Right lobe of liver (tissue), 6 donors: ENCODE measurements around the gene CREB3L2. TPM values are rescaled to one million over a fixed set of nuclear protein-coding genes. Genes with fewer than 3 reads are reported as not detected.

Experiments used
- ATAC-seq, 4 donors: fragments of 200-7000 bp; cut with Tn5 transposase; one replicate each; pipeline ENCODE4 v1.9.1; 2020; ENCODE audit warnings: mild to moderate bottlenecking in 4 of 4, moderate library complexity in 4 of 4
- DNase-seq, 3 donors: peaks; one replicate each; pipeline ENCODE4 v3.0.0-alpha.2; 2020
- H3K27ac ChIP-seq, 3 donors: fragments of 200-600 bp; one replicate each; pipeline ENCODE4 v1.8.0; 2022
- H3K27me3 ChIP-seq, 2 donors: fragments of 200-600 bp; one replicate each; pipeline ENCODE4 v1.8.0; 2022
- H3K36me3 ChIP-seq, 4 donors: fragments of 200-600 bp; sonication (generic) in 1 of 4; one replicate each; pipeline versions ENCODE4 v1.5.1 to v1.8.0; 2017 to 2022; ENCODE audit warnings: control low read depth in 1 of 4
- H3K4me1 ChIP-seq, 4 donors: fragments of 200-600 bp; sonication (generic) in 1 of 4; one replicate each; pipeline versions ENCODE4 v1.5.1 to v1.8.0; 2017 to 2022; ENCODE audit warnings: control low read depth in 1 of 4
- H3K4me3 ChIP-seq, 3 donors: fragments of 200-600 bp; one replicate each; pipeline ENCODE4 v1.8.0; 2022
- H3K9me3 ChIP-seq, 4 donors: fragments of 200-600 bp; sonication (generic) in 1 of 4; one replicate each; pipeline versions ENCODE4 v1.5.1 to v1.8.0; 2017 to 2022; ENCODE audit warnings: control low read depth in 1 of 4
- POLR2A ChIP-seq: fragments of 450-650 bp; IDR thresholded peaks from one replicate; pipeline ENCODE4 v1.6.1; 2017; ENCODE audit warnings: antibody characterized with exemption, mild to moderate bottlenecking
- WGBS: methylation state at CpG from one replicate; pipeline ENCODE4 v1.1.6; 2018; ENCODE audit warnings: low coverage, low lambda C conversion rate; ENCODE audit not compliant: insufficient coverage; ENCODE audit errors: missing lambda C conversion rate; 5-methylcytosine and 5-hydroxymethylcytosine counted together
- intact Hi-C, 2 donors: fragments of 100-400 bp; cut with DNase I; formaldehyde crosslinking; loops; one replicate each; pipeline versions ENCODE4 v1.11.2 to v1.14.1; 2022
- total RNA-seq, 6 experiments: library from RNA; depleted of rRNA in 2 of 6; stranded (reverse); fragments of >200 nt in 2 of 6; fragmentation: NEBNext Ultra II Directional in 3 of 6; extraction: Animal tissue kit (Norgen Biotek cat#: 25700) in 3 of 6; gene quantifications; one replicate each; pipeline versions ENCODE4 v1.1.0 to v1.2.4, GENCODE V29; 2016 to 2023
- TF ChIP-seq, protein P1 (sequence below), 4 donors: fragments of 200-600 bp in 3 of 4; fragments of 450-650 bp in 1 of 4; IDR thresholded peaks; one replicate each; pipeline versions ENCODE4 v1.5.1 to v1.8.0; 2016 to 2022; ENCODE audit warnings: antibody characterized with exemption in 4 of 4, mild to moderate bottlenecking in 2 of 4
- donor health status: DM: no; HTN: yes; CAD: no.
- donor health status: DM: no; HTN: no; CAD: no.
- donor health status: DM: no; HTN: no; CAD: no.
- donor health status: DM: no; HTN: yes; CAD: no.
- donor health status: DM: no; HTN: yes; CAD: no.

CREB3L2 gene
- total RNA-seq, 6 experiments from 2014 or later, result 11.5 to 29.9 (median 18.2) TPM

DNA sequence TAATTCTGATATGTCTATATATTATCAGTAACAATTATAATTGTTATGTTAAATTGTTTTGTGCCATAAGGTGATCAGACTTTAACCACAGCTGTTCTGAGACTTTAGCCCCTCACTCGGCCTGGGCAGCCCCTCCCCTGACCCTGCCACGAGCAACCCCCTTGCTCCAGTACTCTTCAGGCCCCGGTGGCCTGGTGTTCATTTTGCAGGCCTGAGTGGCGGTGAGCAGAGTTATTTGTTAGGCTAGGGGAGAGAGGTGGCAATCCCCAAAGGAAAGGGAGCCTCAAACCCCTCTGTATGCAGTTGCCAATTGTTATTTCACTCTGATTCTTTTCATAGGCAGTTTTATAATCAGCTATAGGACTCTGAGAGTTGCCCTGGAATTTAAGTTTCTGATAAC lies 22.9 kb upstream of the CREB3L2 start:
- WGBS, result 45% methylated on average over 4 of the region's 4 CpGs
- ATAC-seq, result peak; percentile 21 to 55 (median 49)
- Histone ChIP-seq H3K36me3 (no peaks in the 10 kb centered on the region), H3K27ac (peak overlapping the region in 2 of 3 donors; percentile 20 to 26), H3K4me1 (peaks cover 0 to 19% (median 6%) of the 10 kb centered on the region in 4 donors), H3K4me3 (no peak overlapping the region), H3K27me3 (no peaks in the 10 kb centered on the region), H3K9me3 (no peaks in the 10 kb centered on the region)
- TF ChIP-seq, protein P1, sequence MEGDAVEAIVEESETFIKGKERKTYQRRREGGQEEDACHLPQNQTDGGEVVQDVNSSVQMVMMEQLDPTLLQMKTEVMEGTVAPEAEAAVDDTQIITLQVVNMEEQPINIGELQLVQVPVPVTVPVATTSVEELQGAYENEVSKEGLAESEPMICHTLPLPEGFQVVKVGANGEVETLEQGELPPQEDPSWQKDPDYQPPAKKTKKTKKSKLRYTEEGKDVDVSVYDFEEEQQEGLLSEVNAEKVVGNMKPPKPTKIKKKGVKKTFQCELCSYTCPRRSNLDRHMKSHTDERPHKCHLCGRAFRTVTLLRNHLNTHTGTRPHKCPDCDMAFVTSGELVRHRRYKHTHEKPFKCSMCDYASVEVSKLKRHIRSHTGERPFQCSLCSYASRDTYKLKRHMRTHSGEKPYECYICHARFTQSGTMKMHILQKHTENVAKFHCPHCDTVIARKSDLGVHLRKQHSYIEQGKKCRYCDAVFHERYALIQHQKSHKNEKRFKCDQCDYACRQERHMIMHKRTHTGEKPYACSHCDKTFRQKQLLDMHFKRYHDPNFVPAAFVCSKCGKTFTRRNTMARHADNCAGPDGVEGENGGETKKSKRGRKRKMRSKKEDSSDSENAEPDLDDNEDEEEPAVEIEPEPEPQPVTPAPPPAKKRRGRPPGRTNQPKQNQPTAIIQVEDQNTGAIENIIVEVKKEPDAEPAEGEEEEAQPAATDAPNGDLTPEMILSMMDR (IDR thresholded peaks at IDR 0.05), result no peak
- TF ChIP-seq POLR2A, result no peak
- DNase-seq, result no peak
- intact Hi-C loops, result no loop called here

DNA sequence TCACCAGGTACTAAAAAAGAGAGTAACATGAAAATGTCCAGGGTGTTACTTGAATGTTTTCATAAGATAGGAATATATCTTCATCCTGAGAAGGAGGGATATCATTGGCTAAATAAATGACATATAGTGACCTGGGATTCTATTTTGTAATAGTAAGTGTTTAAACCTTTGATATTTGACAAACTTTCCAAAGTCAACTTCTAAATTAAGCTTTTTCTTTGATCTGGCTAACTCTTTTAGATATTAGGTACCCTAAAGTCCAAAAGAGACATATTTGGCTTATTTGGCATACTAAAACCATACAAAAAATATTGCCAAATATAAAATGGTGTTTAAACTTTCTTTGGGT lies 22.4 kb upstream of the CREB3L2 start:
- Histone ChIP-seq H3K27me3 (no peaks in the 10 kb centered on the region), H3K4me1 (peaks cover 0 to 19% (median 6%) of the 10 kb centered on the region in 4 donors), H3K4me3 (peak overlapping the region in 1 of 3 donors; percentile 1), H3K27ac (peak overlapping the region in 2 of 3 donors; percentile 20 to 26), H3K9me3 (no peaks in the 10 kb centered on the region), H3K36me3 (no peaks in the 10 kb centered on the region)
- peak; percentile 45 to 80 (median 61) for ATAC-seq
- intact Hi-C loops, result no loop called here
- no peak for TF ChIP-seq POLR2A
- TF ChIP-seq, protein P1 (IDR thresholded peaks at IDR 0.05), result no peak
- no peak for DNase-seq

DNA sequence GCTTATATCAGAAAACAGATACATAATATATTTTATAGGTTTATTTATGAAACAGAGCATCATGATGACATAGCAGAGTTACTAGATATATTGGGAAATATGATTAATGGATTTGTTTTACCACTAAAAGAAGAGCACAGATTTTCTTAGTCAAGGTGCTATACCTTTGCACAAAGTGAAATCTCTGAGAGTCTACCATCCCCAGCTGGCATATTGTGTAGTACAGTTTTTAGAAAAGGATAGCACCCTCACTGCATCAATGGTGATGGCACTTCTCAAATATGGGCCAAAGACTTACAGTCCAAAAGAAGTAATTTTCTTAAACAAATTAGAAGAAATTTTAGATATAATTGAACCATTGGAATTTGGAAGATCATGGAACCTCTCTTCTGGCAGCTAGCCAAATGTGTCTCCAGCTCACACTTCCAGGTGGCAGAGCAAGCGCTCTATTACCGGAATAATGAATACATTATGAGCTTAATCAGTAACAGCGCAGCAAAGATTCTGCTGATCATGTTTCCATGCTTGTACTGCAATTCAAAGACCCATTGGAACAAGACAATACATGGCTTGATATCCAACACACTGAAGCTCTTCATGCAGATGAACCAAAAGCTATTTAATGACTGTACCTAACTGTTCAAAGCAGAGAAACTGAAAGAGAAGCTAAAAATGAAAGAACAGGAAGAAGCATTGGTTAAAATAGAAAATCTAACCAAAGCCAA lies 21.9 kb upstream of the CREB3L2 start:
- Histone ChIP-seq H3K27me3 (no peaks in the 10 kb centered on the region), H3K9me3 (no peaks in the 10 kb centered on the region), H3K36me3 (no peaks in the 10 kb centered on the region), H3K4me3 (peak overlapping the region in 1 of 3 donors; percentile 1), H3K27ac (peak overlapping the region; percentile 16 to 26 (median 23)), H3K4me1 (peaks cover 0 to 19% (median 6%) of the 10 kb centered on the region in 4 donors)
- TF ChIP-seq, protein P1 (IDR thresholded peaks at IDR 0.05), result no peak
- TF ChIP-seq POLR2A, result no peak
- DNase-seq (no peak), ATAC-seq (peak; percentile 30 to 78 (median 56))
- WGBS, result 28% methylated on average over 3 of the region's 3 CpGs
- intact Hi-C loops, result no loop called here

DNA sequence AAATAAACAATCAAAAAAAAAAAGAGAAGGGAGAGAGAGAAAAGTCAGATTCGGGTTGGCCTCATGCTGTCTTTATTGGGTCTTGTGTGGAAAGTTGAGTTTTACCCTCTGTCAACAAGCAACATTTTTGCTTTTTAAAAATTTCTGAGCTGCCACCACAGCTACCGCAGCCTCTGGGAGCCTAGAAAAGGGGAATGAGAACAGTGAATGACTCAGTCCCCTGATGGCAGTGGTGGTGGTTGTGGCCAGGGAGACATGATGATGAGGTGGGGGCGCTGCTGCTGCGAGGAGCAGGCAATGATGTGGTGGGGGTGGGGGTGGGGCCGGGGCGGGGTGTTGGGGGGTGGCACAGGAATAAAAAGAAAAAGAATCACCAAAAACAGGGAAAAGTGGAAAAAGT lies 20.0 kb upstream of the CREB3L2 start:
- intact Hi-C loops, result no loop called here
- H3K4me1 ChIP-seq, result peaks cover 0 to 19% (median 6%) of the 10 kb centered on the region in 4 donors
- H3K27me3 ChIP-seq, result no peaks in the 10 kb centered on the region
- 79% methylated on average over 6 of the region's 6 CpGs for WGBS
- H3K9me3 ChIP-seq, result no peaks in the 10 kb centered on the region
- TF ChIP-seq POLR2A, result no peak
- TF ChIP-seq, protein P1 (IDR thresholded peaks at IDR 0.05), result no peak
- H3K4me3 ChIP-seq, result no peak overlapping the region
- H3K36me3 ChIP-seq, result no peaks in the 10 kb centered on the region
- ATAC-seq (no peak), DNase-seq (no peak)
- no peak overlapping the region for H3K27ac ChIP-seq
